ENCODE results near the gene SPACA1. TPM values are rescaled to one million over a fixed set of nuclear protein-coding genes. Genes with fewer than 3 reads are reported as not detected.
"Not testable (repeated sequence)": the region's sequence is repeated elsewhere in the genome, so short reads cannot be mapped to it uniquely, and the experiment has no call there.

The SPACA1 gene
- not detected for polyA plus RNA-seq (ENCODE audit: insufficient read length in 3 of 3)

GRCh38 chr6:88047510-88048150, at the start of gene SPACA1:
SPACA1 (plus strand) TSS chr6:88047841; CDS start chr6:88047906, 65 bp downstream.
- no peak for DNase-seq (ENCODE audit: low read depth in 3 of 3, low spot score in 2 of 3)

GRCh38 chr6:88000713-88001112, 46.9 kb upstream of the SPACA1 start:
- DNase-seq (ENCODE audit: low read depth in 3 of 3, low spot score in 2 of 3): no peak

GRCh38 chr6:88001279-88001678, 46.4 kb upstream of the SPACA1 start:
- DNase-seq (ENCODE audit: low read depth in 3 of 3, low spot score in 2 of 3): not testable (repeated sequence)

GRCh38 chr6:88004707-88005106, 42.9 kb upstream of the SPACA1 start:
- DNase-seq (ENCODE audit: low read depth in 3 of 3, low spot score in 2 of 3): no peak

- DNase-seq (ENCODE audit: low read depth in 3 of 3, low spot score in 2 of 3): no peak
Observed at GRCh38 chr6:88006557-88006956, 41.1 kb upstream of the SPACA1 start.

- no peak for DNase-seq (ENCODE audit: low read depth in 3 of 3, low spot score in 2 of 3)
Observed at GRCh38 chr6:88008411-88008810, 39.2 kb upstream of the SPACA1 start.

- DNase-seq (ENCODE audit: low read depth in 3 of 3, low spot score in 2 of 3): no peak
Observed at GRCh38 chr6:88008831-88009231, 38.8 kb upstream of the SPACA1 start.

- DNase-seq (ENCODE audit: low read depth in 3 of 3, low spot score in 2 of 3): no peak
Observed at GRCh38 chr6:88013015-88013414, 34.6 kb upstream of the SPACA1 start.

- DNase-seq (ENCODE audit: low read depth in 3 of 3, low spot score in 2 of 3): no peak
Observed at GRCh38 chr6:88013554-88013953, 34.1 kb upstream of the SPACA1 start.

- no peak for DNase-seq (ENCODE audit: low read depth in 3 of 3, low spot score in 2 of 3)
Observed at GRCh38 chr6:88020439-88020838, 27.2 kb upstream of the SPACA1 start.

- no peak for DNase-seq (ENCODE audit: low read depth in 3 of 3, low spot score in 2 of 3)
Observed at GRCh38 chr6:88024696-88025095, 22.9 kb upstream of the SPACA1 start.

GRCh38 chr6:88031550-88031949, 16.1 kb upstream of the SPACA1 start:
- no peak for DNase-seq (ENCODE audit: low read depth in 3 of 3, low spot score in 2 of 3)

GRCh38 chr6:88044530-88044929, 3.1 kb upstream of the SPACA1 start:
- no peak for DNase-seq (ENCODE audit: low read depth in 3 of 3, low spot score in 2 of 3)

- DNase-seq (ENCODE audit: low read depth in 3 of 3, low spot score in 2 of 3): no peak
Observed at GRCh38 chr6:88045521-88046136, 2.0 kb upstream of the SPACA1 start.

GRCh38 chr6:88048578-88048977, 937 bp downstream of the SPACA1 start:
- no peak for DNase-seq (ENCODE audit: low read depth in 3 of 3, low spot score in 2 of 3)

GRCh38 chr6:88050140-88050818, 2.6 kb downstream of the SPACA1 start:
- DNase-seq (ENCODE audit: low read depth in 3 of 3, low spot score in 2 of 3): no peak

- no peak for DNase-seq (ENCODE audit: low read depth in 3 of 3, low spot score in 2 of 3)
Observed at GRCh38 chr6:88059191-88059590, 11.6 kb downstream of the SPACA1 start.

- DNase-seq (ENCODE audit: low read depth in 3 of 3, low spot score in 2 of 3): no peak
Observed at GRCh38 chr6:88062376-88062775, 14.7 kb downstream of the SPACA1 start.

GRCh38 chr6:88072462-88072861, 24.8 kb downstream of the SPACA1 start:
- DNase-seq (ENCODE audit: low read depth in 3 of 3, low spot score in 2 of 3): no peak

- no peak for DNase-seq (ENCODE audit: low read depth in 3 of 3, low spot score in 2 of 3)
Observed at GRCh38 chr6:88074791-88075190, 27.1 kb downstream of the SPACA1 start.

GRCh38 chr6:88077305-88077704, 29.7 kb downstream of the SPACA1 start:
- no peak for DNase-seq (ENCODE audit: low read depth in 3 of 3, low spot score in 2 of 3)

- DNase-seq (ENCODE audit: low read depth in 3 of 3, low spot score in 2 of 3): no peak
Observed at GRCh38 chr6:88086792-88087191, 39.2 kb downstream of the SPACA1 start.
